Erythroblast (primary cell): ENCODE measurements around the gene SPEG.

Source experiments
- GATA1 ChIP-seq: IDR thresholded peaks from 2 replicates; pipeline ENCODE4 v1.6.1; 2011; ENCODE audit warnings: low read depth, mild to moderate bottlenecking, control low read depth, low read length, moderate library complexity
- POLR2A ChIP-seq: IDR thresholded peaks from 2 replicates; pipeline ENCODE4 v1.6.1; 2011; ENCODE audit warnings: mild to moderate bottlenecking, low read length

DNA sequence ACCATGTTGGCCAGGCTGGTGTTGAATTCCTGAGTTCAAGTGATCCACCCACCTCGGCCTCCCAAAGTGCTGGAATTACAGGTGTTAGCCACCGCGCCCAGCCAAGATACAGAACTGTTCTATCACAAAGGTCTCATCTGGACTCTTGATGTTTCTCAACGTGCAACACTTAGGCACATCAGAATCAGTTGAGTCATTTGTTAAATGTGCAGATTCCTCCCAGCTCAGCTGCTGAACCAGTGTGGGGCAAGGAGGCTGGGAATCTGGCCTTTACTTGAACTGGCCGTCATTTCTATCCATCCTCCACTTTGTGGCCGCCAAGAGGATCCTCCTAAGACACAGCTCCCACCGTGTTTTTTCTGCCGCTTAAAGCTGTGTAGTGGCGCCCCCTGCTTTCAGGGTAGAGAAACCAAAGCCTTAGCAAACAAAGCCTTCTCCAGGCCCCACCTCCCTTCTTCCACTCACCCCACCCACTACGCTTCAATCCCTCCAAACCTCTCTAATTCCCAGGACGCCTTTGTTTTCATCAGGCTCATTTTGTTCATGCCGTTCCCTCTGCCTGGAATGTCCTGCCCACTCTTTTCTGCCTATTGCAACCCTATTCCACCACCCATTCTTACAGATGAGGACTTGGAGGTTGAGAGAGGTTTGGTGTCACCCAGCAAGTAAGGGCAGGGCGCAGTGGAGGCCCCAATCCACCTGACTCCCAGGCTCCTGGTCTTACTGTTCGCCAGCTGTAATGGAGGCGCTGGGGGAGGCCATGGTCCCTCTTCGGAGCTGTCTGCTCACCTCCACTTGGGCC lies 776 bp upstream of the SPEG start:
- TF ChIP-seq POLR2A, result no peak
- no peak for TF ChIP-seq GATA1
